ENCODE measurements around the gene GSDME. TPM values are rescaled to one million over a fixed set of nuclear protein-coding genes. Genes with fewer than 3 reads are reported as not detected.

The GSDME gene
- polyA plus RNA-seq, 2 of the 4 experiments (the other 2 are of a cell fraction): 51.0 to 55.9 TPM

- TF ChIP-seq, protein P1, sequence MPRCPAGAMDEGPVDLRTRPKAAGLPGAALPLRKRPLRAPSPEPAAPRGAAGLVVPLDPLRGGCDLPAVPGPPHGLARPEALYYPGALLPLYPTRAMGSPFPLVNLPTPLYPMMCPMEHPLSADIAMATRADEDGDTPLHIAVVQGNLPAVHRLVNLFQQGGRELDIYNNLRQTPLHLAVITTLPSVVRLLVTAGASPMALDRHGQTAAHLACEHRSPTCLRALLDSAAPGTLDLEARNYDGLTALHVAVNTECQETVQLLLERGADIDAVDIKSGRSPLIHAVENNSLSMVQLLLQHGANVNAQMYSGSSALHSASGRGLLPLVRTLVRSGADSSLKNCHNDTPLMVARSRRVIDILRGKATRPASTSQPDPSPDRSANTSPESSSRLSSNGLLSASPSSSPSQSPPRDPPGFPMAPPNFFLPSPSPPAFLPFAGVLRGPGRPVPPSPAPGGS (IDR thresholded peaks at IDR 0.05): no peak
- no peak for TF ChIP-seq RNF2 (IDR thresholded peaks at IDR 0.05; ENCODE audit: borderline replicate concordance, low read depth)
Observed at GRCh38 chr7:24657980-24658379, 99.3 kb downstream of the GSDME start (continued).

- H3K9me3 ChIP-seq: no peaks in the 10 kb centered on the region
- 88% methylated on average over 6 of the region's 6 CpGs for WGBS (ENCODE audit: missing lambda C conversion rate)
- no peak overlapping the region for H3K27ac ChIP-seq
- DNase-seq (ENCODE audit: low read depth in 1 of 2, low spot score in 1 of 2) (no peak), FAIRE-seq (no peak), ATAC-seq (no peak)
- no peaks in the 10 kb centered on the region for H3K4me1 ChIP-seq
- H3K4me3 ChIP-seq: no peak overlapping the region
- H3K4me2 ChIP-seq: no peak overlapping the region
- ChIA-PET POLR2A (no interaction called here), CTCF (interaction anchor here (1.2 kb wide), 1 partner anchor 80 kb away, joined by 4 read pairs; no protein-coding TSS in a partner anchor)
- no peak for TF ChIP-seq HDAC2 (IDR thresholded peaks at IDR 0.05)
- TF ChIP-seq BHLHE40 (IDR thresholded peaks at IDR 0.05; ENCODE audit: low read depth, low read length): no peak
- TF ChIP-seq JUN (IDR thresholded peaks at IDR 0.05): no peak
- TF ChIP-seq EHF (CRISPR knock-in tag; IDR thresholded peaks at IDR 0.05): no peak
- no peak for TF ChIP-seq SMC3 (IDR thresholded peaks at IDR 0.05)
- no peak for TF ChIP-seq RNF2 (IDR thresholded peaks at IDR 0.05; ENCODE audit: borderline replicate concordance, low read depth)
- TF ChIP-seq SREBF2 (IDR thresholded peaks at IDR 0.05): no peak
- no peak for TF ChIP-seq HEYL (CRISPR knock-in tag; IDR thresholded peaks at IDR 0.05)
- TF ChIP-seq MAZ (IDR thresholded peaks at IDR 0.05; ENCODE audit: borderline replicate concordance, low read depth, low read length): no peak
- TF ChIP-seq RAD21 (conservative IDR thresholded peaks at IDR 0.05 in 1 of 2, IDR thresholded peaks at IDR 0.05 in 1 of 2): no peak
- no peak for TF ChIP-seq RARB (CRISPR knock-in tag; IDR thresholded peaks at IDR 0.05)
- TF ChIP-seq GATA3 (IDR thresholded peaks at IDR 0.05; ENCODE audit: borderline replicate concordance): no peak
- no peak for TF ChIP-seq CBX2 (IDR thresholded peaks at IDR 0.05; ENCODE audit: borderline replicate concordance, low read depth)
- no peak for TF ChIP-seq ZSCAN20 (CRISPR knock-in tag; IDR thresholded peaks at IDR 0.05)
Observed at GRCh38 chr7:24656608-24657007, 100.7 kb downstream of the GSDME start.

DNA sequence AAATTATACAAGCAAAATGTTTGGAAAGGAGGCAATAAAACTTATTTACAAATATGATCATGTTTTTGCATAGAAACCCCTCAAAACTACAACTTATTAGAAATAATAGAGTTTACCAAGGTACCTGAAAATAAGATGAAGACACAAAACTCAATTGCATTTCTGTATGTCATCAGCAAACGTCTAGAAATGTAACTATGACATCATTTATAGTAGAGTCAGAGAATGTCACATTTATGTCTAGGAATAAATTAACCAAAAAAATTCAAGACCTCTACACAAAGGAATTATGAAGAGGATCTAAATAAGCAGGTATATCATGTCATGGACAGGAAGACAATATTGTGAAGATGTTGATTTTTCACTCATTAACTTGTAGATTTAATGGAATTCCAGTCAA lies 103.0 kb downstream of the GSDME start:
- no peak overlapping the region for H3K4me3 ChIP-seq
- CTCF ChIA-PET: interaction anchor here (2.2 kb wide), 1 partner anchor 12 kb away, joined by 7 read pairs; no protein-coding TSS in a partner anchor
- no peak overlapping the region for H3K4me2 ChIP-seq
- H3K27ac ChIP-seq: no peak overlapping the region
- POLR2A ChIA-PET: no interaction called here
- no peak for DNase-seq (ENCODE audit: low read depth in 1 of 2, low spot score in 1 of 2)
- H3K9me3 ChIP-seq: no peaks in the 10 kb centered on the region
- no peaks in the 10 kb centered on the region for H3K4me1 ChIP-seq
- no peak for FAIRE-seq
- no peak for ATAC-seq
- 58% methylated on average over 1 of the region's 1 CpG for WGBS (ENCODE audit: missing lambda C conversion rate)
- TF ChIP-seq SREBF2 (IDR thresholded peaks at IDR 0.05) (no peak), HMGXB4 (CRISPR knock-in tag; IDR thresholded peaks at IDR 0.05; ENCODE audit: borderline replicate concordance) (no peak), ELK1 (IDR thresholded peaks at IDR 0.05; ENCODE audit: low read depth, low read length) (no peak), CHD2 (IDR thresholded peaks at IDR 0.05; ENCODE audit: low read length, partially characterized antibody) (no peak), RFX5 (IDR thresholded peaks at IDR 0.05) (no peak), ZSCAN20 (CRISPR knock-in tag; IDR thresholded peaks at IDR 0.05) (no peak), TFCP2L1 (CRISPR knock-in tag; IDR thresholded peaks at IDR 0.05) (no peak), ESRRA (IDR thresholded peaks at IDR 0.05; ENCODE audit: borderline replicate concordance, low read length) (no peak), ZNF302 (CRISPR knock-in tag; IDR thresholded peaks at IDR 0.05) (no peak), E2F6 (IDR thresholded peaks at IDR 0.05; ENCODE audit: borderline replicate concordance, low read depth) (no peak), GATA3 (IDR thresholded peaks at IDR 0.05; ENCODE audit: borderline replicate concordance) (no peak), HOXB5 (CRISPR knock-in tag; IDR thresholded peaks at IDR 0.05) (no peak), REST (IDR thresholded peaks at IDR 0.05) (no peak), RNF2 (IDR thresholded peaks at IDR 0.05; ENCODE audit: borderline replicate concordance, low read depth) (no peak)
- TF ChIP-seq, protein P2, sequence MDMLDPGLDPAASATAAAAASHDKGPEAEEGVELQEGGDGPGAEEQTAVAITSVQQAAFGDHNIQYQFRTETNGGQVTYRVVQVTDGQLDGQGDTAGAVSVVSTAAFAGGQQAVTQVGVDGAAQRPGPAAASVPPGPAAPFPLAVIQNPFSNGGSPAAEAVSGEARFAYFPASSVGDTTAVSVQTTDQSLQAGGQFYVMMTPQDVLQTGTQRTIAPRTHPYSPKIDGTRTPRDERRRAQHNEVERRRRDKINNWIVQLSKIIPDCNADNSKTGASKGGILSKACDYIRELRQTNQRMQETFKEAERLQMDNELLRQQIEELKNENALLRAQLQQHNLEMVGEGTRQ (IDR thresholded peaks at IDR 0.05): no peak
